CD1c-positive myeloid dendritic cell (primary cell): ENCODE data around the gene ASPSCR1.

Experiments
- DNase-seq: peaks from one replicate; pipeline ENCODE4 v3.0.0-alpha.2; 2016; ENCODE audit errors: extremely low spot score

Gene ASPSCR1

GRCh38 chr17:82023447-82024241 is 46.2 kb downstream of the ASPSCR1 start:
- peak; percentile 54 for DNase-seq

GRCh38 chr17:82024859-82025258 is 47.4 kb downstream of the ASPSCR1 start:
- no peak for DNase-seq

DNA sequence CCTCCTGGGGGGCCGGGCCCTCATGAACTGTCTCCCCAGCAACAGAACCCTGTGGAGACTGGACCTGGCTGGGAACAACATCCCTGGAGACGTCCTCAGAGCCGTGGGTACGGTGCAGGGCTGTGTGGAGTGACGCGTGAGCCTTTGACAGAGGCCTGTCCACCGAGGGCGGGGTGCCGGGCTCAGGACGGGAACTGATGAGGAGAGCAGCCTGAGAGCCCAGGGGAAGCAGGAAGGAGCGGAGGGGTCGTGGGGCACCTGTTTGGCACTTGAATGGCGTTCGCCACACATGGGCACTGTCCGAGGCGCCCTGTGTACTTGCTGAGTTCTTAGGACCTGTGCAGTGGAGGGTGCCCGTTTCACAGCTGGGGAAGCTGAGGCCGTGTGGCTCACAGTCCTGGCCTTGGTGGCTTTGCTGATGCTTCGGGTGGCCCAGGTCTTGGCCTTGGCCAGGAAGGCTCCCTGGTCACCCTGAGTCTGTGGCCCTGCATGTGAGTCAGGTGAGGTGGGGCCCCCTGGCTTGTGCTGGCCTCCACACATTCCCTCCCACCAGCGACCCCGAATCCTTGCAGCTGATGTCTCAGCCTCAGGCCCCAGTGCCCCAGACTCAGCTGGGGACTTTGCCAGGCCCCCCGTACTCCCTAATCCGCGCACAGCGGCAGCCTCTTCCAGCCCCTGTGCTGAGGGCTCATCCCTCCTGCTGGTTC is 48.1 kb downstream of the ASPSCR1 start:
- no peak for DNase-seq

DNA sequence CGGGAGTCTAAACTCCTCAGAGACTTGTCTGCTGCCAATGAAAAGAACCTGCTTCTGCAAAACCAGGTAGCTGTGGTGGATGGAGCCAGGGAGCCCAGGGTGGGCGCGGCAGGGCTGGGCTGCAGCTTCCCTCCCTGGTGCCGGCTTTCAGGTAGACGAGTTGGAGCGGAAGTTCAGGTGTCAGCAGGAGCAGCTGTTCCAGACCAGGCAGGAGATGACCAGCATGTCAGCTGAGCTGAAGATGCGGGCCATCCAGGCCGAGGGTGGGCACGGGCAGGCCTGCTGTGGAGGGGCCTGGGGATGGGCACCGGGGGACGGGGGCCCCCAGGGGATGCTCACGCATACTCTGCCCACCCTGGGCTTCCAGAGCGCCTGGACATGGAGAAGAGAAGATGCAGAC is 50.8 kb downstream of the ASPSCR1 start:
- DNase-seq = no peak

- DNase-seq = no peak
Observed at GRCh38 chr17:82028966-82029365, 51.5 kb downstream of the ASPSCR1 start.

DNA sequence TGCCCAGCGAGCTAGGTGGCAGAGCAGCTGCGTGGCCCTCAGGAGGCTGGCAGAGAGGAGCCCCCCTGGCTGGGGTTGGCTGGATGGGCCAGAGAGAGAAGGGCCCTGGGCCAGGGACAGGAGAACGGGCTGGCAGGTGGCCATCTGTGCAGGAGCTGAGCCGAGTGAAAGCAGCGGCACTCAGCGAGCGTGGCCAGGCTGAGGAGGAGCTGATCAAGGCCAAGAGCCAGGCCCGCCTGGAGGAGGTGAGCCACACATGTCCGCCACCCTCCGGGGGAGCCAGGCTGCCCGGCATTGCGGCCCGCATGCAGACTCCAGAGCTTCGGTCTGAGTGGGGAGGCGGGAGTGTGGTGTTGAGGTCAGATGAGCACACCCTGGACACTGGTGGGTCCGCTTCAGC is 52.0 kb downstream of the ASPSCR1 start:
- DNase-seq = no peak

- DNase-seq = no peak
Observed at GRCh38 chr17:82029990-82030469, 52.6 kb downstream of the ASPSCR1 start.

DNA sequence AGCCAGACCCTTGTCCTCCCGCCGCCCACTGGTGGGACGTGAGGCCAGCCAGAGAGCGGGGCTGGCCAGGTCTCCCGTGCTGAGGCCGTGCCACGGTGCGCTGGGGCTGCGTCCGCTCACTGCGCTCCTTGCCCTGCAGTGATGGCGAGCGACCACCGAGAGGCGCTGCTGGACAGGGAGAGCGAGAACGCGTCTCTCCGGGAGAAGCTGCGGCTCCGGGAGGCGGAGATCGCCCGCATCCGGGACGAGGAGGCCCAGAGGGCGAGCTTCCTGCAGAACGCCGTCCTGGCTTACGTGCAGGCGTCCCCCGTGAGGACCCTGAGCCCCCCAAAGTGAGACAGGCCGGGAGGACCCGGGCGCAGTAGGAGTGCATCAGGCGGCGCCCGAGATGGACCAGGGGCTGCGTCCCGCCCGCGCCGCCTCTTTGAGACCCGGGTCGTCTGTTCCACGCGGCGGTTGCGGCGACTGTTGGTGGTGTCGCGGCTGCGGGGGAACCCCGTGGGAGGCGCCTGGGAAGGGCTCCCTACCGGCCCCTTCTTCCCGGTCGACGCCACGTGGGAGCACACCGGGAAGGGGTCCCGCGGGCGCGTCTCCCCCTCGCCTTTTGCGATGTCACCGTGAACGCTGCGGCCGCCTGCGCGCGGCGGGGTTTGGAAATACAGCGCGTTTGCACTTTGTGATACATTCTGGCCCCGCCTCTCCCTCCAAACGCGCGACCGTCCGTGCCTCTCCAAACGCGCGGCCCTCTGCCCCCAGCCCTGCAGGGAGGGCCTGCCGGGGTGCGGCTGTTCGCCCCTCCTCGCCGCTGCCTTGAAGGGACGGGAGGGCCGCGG is 53.3 kb downstream of the ASPSCR1 start:
- DNase-seq = peak; percentile 88

DNA sequence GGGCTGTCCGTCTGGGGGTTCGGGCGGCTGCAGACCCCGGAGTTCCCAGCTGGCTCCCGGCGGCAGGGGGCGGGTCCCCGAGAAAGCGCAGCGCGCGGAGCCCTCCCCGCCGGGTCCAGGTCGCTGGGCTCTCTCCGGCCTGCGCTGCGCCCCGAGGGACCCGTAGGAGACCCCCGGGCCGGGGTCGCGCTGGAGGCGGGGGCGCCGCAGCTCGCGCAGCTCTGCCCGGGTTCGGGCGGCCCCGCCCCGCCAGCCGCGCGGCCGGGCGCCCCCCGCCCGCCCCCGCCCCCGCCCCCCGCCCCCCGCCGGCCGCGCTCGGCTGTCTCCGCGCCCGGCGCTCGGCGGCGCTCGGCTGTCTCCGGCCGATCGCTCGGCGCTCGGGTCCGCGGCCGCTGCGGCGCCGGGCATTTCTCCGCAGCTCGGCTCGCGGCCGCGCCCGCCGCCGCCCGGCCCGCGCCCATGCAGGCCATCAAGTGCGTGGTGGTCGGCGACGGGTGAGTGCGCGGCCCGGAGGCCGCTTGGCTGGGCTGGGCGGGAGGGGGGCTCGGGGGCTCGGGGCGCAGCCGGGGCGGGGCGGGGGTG is 54.0 kb downstream of the ASPSCR1 start, which contains the start of gene RAC3:
TSS of gene RAC3 (plus strand) at position 376 of the 582 bp plus-strand sequence. CDS start at position 460, 84 bp downstream.
- DNase-seq = peak; percentile 10

GRCh38 chr17:82031885-82032627 is 54.6 kb downstream of the ASPSCR1 start:
- DNase-seq = no peak

DNA sequence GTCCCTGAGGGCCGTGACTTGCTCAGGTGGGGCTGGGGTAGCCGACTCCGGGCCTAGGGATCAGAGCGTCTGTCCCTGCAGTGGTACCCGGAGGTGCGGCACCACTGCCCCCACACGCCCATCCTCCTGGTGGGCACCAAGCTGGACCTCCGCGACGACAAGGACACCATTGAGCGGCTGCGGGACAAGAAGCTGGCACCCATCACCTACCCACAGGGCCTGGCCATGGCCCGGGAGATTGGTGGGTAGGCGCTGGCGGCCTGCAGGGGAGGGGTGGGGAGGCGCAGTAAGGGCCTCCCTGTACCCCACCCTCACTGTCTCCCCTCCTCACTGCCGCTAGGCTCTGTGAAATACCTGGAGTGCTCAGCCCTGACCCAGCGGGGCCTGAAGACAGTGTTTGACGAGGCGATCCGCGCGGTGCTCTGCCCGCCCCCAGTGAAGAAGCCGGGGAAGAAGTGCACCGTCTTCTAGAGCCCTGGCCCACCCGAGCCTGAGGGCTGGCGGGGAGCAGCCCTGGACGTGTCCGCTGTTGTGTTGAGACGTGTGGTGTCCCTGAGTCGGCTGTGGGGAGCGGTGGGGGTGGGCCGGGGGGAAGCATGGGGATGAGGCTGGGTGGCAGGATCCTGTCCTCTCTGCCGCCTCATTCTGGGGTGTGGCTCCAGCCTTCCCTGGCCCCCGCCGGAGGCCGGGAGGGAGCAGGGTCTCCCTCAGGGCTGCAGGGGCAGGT is 56.1 kb downstream of the ASPSCR1 start:
- no peak for DNase-seq

- DNase-seq = no peak
Observed at GRCh38 chr17:82034371-82035011, 57.1 kb downstream of the ASPSCR1 start.

- no peak for DNase-seq
Observed at GRCh38 chr17:82035488-82035887, 58.1 kb downstream of the ASPSCR1 start.

DNA sequence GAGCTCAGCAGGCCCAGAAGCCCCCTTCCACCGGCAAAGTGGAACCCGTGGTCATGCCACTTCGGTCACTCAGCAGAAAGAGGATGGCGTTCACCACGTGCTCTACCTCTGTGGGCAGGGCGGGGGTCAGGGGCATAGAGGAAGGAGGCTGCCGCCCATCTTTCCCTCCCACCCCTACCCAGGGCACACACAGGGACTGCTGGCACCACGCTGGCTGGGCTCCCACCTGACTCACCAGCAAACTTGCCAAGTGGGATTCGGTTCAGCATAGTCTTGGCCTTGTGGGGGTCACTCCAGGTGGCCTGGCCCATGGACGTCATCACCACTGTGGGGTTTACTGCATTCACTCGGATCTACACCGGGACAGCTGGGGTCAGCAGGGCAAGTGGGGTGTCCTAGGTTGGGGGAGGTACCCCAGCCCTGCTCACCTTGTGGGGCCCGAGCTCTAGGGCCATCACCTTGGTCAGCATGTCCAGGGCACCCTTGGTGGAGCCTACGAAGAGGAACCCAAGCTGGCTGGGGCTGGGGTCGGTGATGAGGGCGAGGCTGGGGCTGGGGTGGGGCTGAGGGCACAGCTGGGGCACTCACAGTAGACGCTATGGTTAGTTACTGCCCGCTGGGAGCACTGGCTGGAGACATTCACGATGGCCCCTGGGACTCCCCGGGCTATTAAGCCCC is 58.7 kb downstream of the ASPSCR1 start:
- no peak for DNase-seq

DNA sequence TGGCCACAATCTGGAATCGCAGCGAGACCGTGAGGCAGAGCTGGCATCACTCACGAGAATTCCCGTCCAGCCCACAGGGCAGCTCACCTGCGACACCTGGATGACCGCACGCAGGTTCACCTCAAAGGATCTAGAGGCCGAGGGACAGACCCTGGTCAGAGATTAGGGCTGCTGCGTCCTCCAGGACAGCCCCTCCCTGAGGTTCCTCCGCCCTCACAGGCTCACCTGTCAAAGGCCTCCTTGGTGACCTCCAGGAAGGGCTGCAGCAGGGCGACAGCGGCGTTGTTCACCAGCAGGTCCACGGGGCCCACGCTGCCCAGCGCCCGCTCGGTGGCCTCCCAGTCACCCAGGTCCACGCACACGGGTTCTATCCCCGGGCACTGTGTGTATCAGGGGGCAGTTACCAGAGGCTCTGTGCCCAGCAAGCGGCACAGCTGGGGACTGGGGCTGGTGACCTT is 59.2 kb downstream of the ASPSCR1 start:
- no peak for DNase-seq

DNA sequence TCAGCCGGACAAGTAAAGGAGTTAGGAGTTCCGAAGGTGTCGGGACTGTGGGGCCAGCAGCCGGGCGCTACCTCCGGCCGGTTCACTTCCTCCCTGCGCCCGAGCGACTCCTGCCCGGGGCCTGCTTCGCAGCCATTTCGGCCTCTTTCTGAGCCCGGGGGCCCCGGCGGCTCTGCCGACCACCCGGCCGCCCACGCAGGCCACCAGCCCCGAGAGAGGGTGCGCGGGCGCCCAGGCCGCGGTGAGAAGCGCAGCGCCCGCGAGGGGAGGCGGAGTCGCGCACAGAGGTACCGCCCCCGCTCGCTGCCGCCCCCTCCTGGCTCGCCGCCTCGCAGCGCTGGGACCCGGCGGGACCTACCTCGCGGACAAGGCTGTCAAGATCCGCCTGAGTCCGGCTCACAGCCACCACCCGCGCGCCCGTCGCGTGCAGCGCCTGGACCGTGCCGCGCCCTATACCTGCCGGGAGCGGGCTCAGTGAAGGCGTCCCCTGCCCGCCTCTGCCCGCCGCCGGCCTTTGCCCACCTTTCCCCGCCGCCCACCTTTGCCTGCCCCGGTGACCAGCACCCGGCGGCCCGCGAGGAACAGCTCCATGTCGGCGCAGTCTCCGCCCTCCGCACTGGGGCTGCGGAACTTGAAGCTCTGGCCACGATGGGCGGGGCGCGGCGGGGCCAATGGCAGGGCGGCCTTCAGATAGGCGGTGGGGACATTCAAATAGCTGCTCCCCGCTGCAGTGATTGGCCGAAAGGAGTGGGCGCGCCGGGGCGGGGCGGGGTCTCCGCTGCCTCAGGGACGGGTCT is 59.9 kb downstream of the ASPSCR1 start, which contains the start of gene DCXR:
TSS of gene DCXR (minus strand) at position 606 of the 797 bp plus-strand sequence. CDS start at position 591, 15 bp downstream.
- peak; percentile 97 for DNase-seq

GRCh38 chr17:82037889-82038195 is 60.4 kb downstream of the ASPSCR1 start:
- no peak for DNase-seq

DNA sequence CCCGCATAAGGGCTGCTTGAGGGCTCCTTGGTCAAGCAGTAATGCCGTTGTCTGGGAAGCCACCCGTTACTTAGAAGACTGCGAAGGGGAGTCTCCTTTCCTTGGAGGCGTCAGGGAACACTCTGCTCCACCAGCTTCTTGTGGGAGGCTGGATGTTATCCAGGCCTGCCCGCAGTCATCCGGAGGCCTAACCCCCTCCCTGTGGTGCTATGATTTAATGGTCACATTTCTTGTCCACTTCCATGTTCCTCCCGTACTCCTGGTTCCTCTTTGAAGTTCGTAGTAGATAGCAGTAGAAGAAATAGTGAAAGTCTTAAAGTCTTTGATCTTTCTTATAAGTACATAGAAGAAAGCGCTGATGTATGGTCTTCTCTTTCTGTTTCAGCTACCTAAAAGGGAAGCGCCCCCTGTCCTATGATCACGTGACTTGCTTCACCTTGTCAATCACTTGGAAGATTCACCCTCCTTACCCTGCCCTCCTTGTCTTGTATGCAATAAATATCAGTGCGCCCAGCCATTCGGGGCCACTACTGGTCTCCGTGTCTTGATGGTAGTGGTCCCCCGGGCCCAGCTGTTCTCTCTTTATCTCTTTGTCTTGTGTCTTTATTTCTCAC is 61.5 kb downstream of the ASPSCR1 start:
- DNase-seq = peak; percentile 61
